Measurements from ENCODE around the gene FARS2. TPM values are rescaled to one million over a fixed set of nuclear protein-coding genes. Genes with fewer than 3 reads are reported as not detected.

FARS2 gene
- total and polyA plus RNA-seq, 2 experiments from 2014 or later, result 9.9 to 15.4 TPM

DNA sequence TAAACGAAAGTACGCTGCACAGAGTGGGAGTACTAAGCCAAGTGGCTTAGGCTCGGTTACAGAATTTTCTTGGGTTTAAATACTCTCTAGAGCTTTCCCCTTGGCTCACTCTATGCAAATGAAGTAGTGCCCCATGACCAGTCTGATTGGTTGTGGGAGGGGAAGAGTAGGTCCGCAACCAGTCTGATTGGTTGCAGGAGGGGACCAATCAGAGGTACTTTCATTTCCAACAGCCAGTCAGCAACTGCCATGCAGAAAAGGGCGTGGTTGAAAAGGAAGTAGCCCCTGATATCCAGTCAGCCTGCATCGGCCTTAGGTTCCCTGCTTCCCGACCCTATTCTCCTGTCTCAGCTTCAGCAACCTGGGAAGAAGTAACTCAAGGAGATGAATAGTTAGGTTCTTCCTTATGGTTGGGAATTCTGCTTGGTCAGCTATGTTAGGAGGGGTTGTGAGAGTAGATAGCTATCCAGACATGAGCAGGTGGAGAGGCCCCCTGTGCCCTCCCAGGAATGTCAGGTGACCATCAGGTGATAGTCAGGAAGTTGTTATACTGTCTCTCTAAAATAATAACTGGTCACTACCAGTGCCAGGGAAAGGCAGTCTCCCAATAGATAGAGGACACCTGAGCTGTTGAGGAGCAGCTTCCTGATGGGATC is 57.4 kb downstream of the FARS2 start:
- H3K27ac ChIP-seq, result no peak overlapping the region
- DNase-seq (ENCODE audit: low spot score), result no peak
- H3K79me2 ChIP-seq, result no peaks in the 10 kb centered on the region
- H3K9me2 ChIP-seq (replicated peaks; ENCODE audit: insufficient read depth), result no peaks in the 10 kb centered on the region
- no peak for TF ChIP-seq EZH2 (IDR thresholded peaks at IDR 0.05; ENCODE audit: borderline replicate concordance)
- TF ChIP-seq EZH2phosphoT487 (IDR thresholded peaks at IDR 0.05; ENCODE audit: low read depth, severe bottlenecking, unreplicated experiment), result no peak
- no peaks in the 10 kb centered on the region for H3K9me3 ChIP-seq (ENCODE audit: low read depth)
- WGBS (ENCODE audit: low lambda C conversion rate, missing lambda C conversion rate), result 90% methylated on average over 7 of the region's 7 CpGs
- H3K4me3 ChIP-seq, result no peak overlapping the region
- no peak overlapping the region for H3K4me2 ChIP-seq
- H4K20me1 ChIP-seq (ENCODE audit: insufficient read depth, poor library complexity, severe bottlenecking), result no peaks in the 10 kb centered on the region
- no peaks in the 10 kb centered on the region for H3K27me3 ChIP-seq
- H2AFZ ChIP-seq, result no peak overlapping the region
- H3K36me3 ChIP-seq (replicated peaks; ENCODE audit: insufficient read depth, low read depth), result no peaks in the 10 kb centered on the region
- H3K4me1 ChIP-seq (ENCODE audit: insufficient read depth), result peaks cover 5% of the 10 kb centered on the region

DNA sequence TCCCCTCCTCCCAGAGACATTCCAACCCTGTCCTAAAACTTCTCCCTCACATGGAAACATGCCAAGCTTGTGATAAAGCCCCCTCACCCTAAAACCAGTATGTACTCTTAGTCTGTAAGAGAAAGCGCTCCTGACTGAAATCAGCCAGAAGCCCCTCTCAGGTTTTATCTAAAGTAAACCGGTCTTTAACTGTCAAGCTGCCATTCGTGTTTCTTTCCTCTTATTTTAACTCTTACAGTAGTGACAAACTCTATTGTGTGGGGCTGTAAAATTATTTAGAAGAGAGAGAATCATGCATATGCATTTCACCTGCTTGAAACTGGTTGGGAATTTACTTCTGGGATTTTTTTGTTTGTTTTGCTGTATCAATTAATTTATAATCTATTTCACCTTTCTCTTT is 62.7 kb downstream of the FARS2 start:
- H2AFZ ChIP-seq, result no peak overlapping the region

DNA sequence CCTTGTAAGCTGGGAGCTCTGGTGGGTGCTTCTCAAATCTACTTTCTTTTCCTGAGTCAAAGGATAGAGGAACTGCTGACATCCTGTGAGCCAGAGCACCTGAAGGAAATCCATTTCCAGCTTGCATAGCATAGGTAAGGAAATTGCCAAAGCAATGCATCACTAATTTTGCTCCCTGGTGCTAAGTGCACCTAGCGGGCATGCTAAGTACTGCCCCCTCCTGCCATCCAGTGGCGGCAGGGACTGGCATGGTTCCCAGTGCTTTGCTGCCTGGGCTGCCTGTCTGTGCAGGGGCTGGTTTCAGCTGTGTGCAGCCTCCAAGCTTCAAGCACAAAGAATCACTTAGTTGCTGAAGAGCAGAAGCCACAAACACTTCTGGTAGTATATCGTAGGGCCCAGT is 63.9 kb downstream of the FARS2 start:
- no peaks in the 10 kb centered on the region for H3K27me3 ChIP-seq
- no peak overlapping the region for H3K27ac ChIP-seq
- no peak overlapping the region for H2AFZ ChIP-seq
- H3K4me2 ChIP-seq, result no peak overlapping the region
- H4K20me1 ChIP-seq (ENCODE audit: insufficient read depth, poor library complexity, severe bottlenecking), result no peaks in the 10 kb centered on the region
- no peak overlapping the region for H3K4me3 ChIP-seq
- TF ChIP-seq EZH2 (IDR thresholded peaks at IDR 0.05; ENCODE audit: borderline replicate concordance), result no peak
- TF ChIP-seq, protein P1, sequence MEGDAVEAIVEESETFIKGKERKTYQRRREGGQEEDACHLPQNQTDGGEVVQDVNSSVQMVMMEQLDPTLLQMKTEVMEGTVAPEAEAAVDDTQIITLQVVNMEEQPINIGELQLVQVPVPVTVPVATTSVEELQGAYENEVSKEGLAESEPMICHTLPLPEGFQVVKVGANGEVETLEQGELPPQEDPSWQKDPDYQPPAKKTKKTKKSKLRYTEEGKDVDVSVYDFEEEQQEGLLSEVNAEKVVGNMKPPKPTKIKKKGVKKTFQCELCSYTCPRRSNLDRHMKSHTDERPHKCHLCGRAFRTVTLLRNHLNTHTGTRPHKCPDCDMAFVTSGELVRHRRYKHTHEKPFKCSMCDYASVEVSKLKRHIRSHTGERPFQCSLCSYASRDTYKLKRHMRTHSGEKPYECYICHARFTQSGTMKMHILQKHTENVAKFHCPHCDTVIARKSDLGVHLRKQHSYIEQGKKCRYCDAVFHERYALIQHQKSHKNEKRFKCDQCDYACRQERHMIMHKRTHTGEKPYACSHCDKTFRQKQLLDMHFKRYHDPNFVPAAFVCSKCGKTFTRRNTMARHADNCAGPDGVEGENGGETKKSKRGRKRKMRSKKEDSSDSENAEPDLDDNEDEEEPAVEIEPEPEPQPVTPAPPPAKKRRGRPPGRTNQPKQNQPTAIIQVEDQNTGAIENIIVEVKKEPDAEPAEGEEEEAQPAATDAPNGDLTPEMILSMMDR (IDR thresholded peaks at IDR 0.05; ENCODE audit: poor library complexity), result no peak
- TF ChIP-seq EZH2phosphoT487 (IDR thresholded peaks at IDR 0.05; ENCODE audit: low read depth, severe bottlenecking, unreplicated experiment), result no peak
- no peak for DNase-seq (ENCODE audit: low spot score)
- H3K9me3 ChIP-seq (ENCODE audit: low read depth), result no peaks in the 10 kb centered on the region
- no peaks in the 10 kb centered on the region for H3K9me2 ChIP-seq (replicated peaks; ENCODE audit: insufficient read depth)
- H3K36me3 ChIP-seq (replicated peaks; ENCODE audit: insufficient read depth, low read depth), result no peaks in the 10 kb centered on the region
- no peaks in the 10 kb centered on the region for H3K79me2 ChIP-seq
- H3K4me1 ChIP-seq (ENCODE audit: insufficient read depth), result no peaks in the 10 kb centered on the region
- WGBS (ENCODE audit: low lambda C conversion rate, missing lambda C conversion rate), result 97% methylated on average over 3 of the region's 3 CpGs

More for the DNA sequence above, 62.7 kb downstream of the FARS2 start:
- DNase-seq (ENCODE audit: low spot score), result no peak
- no peak overlapping the region for H3K4me3 ChIP-seq
- H3K9me3 ChIP-seq (ENCODE audit: low read depth), result no peaks in the 10 kb centered on the region
- H3K4me2 ChIP-seq, result no peak overlapping the region
- no peak overlapping the region for H3K27ac ChIP-seq
- WGBS (ENCODE audit: low lambda C conversion rate, missing lambda C conversion rate), result 96% methylated on average over 3 of the region's 3 CpGs
- no peaks in the 10 kb centered on the region for H4K20me1 ChIP-seq (ENCODE audit: insufficient read depth, poor library complexity, severe bottlenecking)
- no peaks in the 10 kb centered on the region for H3K27me3 ChIP-seq
- no peaks in the 10 kb centered on the region for H3K36me3 ChIP-seq (replicated peaks; ENCODE audit: insufficient read depth, low read depth)
- H3K79me2 ChIP-seq, result no peaks in the 10 kb centered on the region
- H3K9me2 ChIP-seq (replicated peaks; ENCODE audit: insufficient read depth), result no peaks in the 10 kb centered on the region
- no peaks in the 10 kb centered on the region for H3K4me1 ChIP-seq (ENCODE audit: insufficient read depth)
- TF ChIP-seq EZH2 (IDR thresholded peaks at IDR 0.05; ENCODE audit: borderline replicate concordance) (no peak), EZH2phosphoT487 (IDR thresholded peaks at IDR 0.05; ENCODE audit: low read depth, severe bottlenecking, unreplicated experiment) (no peak)
- TF ChIP-seq, protein P1 (IDR thresholded peaks at IDR 0.05; ENCODE audit: poor library complexity), result no peak

DNA sequence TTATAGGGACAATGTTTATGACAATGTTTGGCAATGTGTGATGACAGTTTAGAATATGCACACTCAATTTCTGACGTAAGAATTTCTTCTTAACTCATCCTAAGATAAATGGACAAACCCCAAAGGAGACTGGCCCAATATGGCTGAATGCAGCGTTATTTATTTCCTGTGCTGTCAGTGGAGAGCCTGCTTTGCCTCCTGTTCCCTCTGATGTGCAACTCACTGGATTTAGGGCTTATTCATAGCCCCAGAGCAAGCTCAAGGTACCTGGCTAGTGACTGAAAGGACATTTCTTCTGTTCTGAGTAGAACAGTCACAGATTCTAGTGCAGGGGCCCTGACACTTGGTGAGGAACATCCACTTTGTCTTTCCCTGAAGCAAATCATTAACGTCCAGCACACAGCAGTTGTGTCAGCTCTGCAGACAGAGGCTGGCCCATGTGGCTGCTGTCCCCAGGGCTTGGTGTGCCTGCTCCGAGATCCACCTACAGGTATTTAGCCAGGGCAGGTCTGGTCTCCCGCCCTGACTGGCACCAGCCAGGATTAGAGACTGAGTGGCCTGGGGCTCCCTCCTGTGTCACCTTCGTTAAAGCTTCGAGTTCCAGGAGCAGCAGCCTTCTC is 64.8 kb downstream of the FARS2 start:
- Histone ChIP-seq H3K4me3 (no peak overlapping the region), H3K9me3 (ENCODE audit: low read depth) (no peaks in the 10 kb centered on the region), H3K4me1 (ENCODE audit: insufficient read depth) (no peaks in the 10 kb centered on the region), H3K9me2 (replicated peaks; ENCODE audit: insufficient read depth) (no peaks in the 10 kb centered on the region), H3K27ac (no peak overlapping the region), H3K79me2 (no peaks in the 10 kb centered on the region), H3K4me2 (no peak overlapping the region), H3K36me3 (replicated peaks; ENCODE audit: insufficient read depth, low read depth) (no peaks in the 10 kb centered on the region), H3K27me3 (no peaks in the 10 kb centered on the region), H2AFZ (no peak overlapping the region), H4K20me1 (ENCODE audit: insufficient read depth, poor library complexity, severe bottlenecking) (no peaks in the 10 kb centered on the region)
- TF ChIP-seq, protein P1 (IDR thresholded peaks at IDR 0.05; ENCODE audit: poor library complexity), result no peak
- no peak for TF ChIP-seq EZH2 (IDR thresholded peaks at IDR 0.05; ENCODE audit: borderline replicate concordance)
- no peak for TF ChIP-seq EZH2phosphoT487 (IDR thresholded peaks at IDR 0.05; ENCODE audit: low read depth, severe bottlenecking, unreplicated experiment)
- no peak for DNase-seq (ENCODE audit: low spot score)
- WGBS (ENCODE audit: low lambda C conversion rate, missing lambda C conversion rate), result 91% methylated on average over 7 of the region's 7 CpGs

Measured in hepatocyte (in vitro differentiated cells).